A673 (cell line): ENCODE measurements around the gene ZNF283.

Experiments
- EZH2 ChIP-seq: fragments of 200-600 bp; sonication (generic); IDR thresholded peaks from 2 replicates; pipeline ENCODE4 v1.6.1; 2017; ENCODE audit warnings: borderline replicate concordance, low read depth, mild to moderate bottlenecking, mixed read lengths, antibody characterized with exemption, low read length; ENCODE audit not compliant: poor library complexity, severe bottlenecking
- TF ChIP-seq, protein P1 (sequence below): fragments of 300-800, 200-600 bp; sonication (generic); conservative IDR thresholded peaks from 2 replicates; pipeline ENCODE4 v1.5.1; 2017; ENCODE audit warnings: low read depth, mild to moderate bottlenecking, antibody characterized with exemption, low read length, moderate library complexity, mixed read lengths

DNA sequence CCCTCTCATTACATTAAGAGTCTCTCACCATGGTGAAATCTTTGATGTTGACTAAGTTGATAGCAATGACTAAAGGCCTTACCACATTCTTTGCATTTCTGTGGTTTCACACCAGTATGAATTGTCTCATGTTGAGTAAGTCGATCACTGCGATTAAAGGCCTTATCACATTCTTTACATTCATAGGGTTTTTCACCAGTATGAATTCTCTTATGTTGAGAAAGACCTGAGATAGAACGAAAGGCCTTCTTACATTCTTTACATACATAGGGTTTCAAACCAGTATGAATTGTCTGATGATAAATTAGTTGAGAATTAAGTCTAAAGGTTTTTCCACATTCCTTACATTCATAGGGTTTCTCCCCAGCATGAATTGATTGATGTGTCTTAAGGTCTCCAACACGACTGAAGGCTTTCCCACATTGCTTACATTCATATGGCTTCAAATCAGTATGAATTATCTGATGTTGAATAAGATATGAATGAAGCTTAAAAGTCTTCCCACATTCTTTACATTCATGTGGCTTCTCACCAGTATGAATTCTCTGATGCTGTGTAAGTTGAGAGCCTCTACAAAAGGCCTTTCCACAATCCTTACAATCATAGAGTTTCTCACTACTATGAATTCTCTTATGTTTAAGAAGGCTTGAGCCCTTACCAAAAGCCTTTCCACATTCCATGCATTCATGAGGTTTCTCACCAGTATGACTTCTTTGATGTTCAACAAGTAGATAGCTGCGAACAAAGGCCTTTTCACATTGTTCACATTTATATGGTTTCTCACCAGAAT lies 45.6 kb downstream of the ZNF283 start:
- TF ChIP-seq, protein P1, sequence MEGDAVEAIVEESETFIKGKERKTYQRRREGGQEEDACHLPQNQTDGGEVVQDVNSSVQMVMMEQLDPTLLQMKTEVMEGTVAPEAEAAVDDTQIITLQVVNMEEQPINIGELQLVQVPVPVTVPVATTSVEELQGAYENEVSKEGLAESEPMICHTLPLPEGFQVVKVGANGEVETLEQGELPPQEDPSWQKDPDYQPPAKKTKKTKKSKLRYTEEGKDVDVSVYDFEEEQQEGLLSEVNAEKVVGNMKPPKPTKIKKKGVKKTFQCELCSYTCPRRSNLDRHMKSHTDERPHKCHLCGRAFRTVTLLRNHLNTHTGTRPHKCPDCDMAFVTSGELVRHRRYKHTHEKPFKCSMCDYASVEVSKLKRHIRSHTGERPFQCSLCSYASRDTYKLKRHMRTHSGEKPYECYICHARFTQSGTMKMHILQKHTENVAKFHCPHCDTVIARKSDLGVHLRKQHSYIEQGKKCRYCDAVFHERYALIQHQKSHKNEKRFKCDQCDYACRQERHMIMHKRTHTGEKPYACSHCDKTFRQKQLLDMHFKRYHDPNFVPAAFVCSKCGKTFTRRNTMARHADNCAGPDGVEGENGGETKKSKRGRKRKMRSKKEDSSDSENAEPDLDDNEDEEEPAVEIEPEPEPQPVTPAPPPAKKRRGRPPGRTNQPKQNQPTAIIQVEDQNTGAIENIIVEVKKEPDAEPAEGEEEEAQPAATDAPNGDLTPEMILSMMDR: no peak
- no peak for TF ChIP-seq EZH2
